Heart right ventricle (tissue), 16 donors: ENCODE data around the gene MVB12B. TPM values are rescaled to one million over a fixed set of nuclear protein-coding genes. Genes with fewer than 3 reads are reported as not detected.

Experiments
- ATAC-seq, 8 donors: fragments of 200-7000 bp; cut with Tn5 transposase; one replicate each; pipeline ENCODE4 v1.9.1; 2020; ENCODE audit warnings: mild to moderate bottlenecking in 8 of 8, moderate library complexity in 8 of 8, moderate number of reproducible peaks in 1 of 8
- DNase-seq, 2 donors: peaks; one replicate each; pipeline ENCODE4 v3.0.0-alpha.2; 2020
- H3K27ac ChIP-seq, 10 donors: fragments of 200-600 bp; sonication (generic) in 2 of 10; one replicate each; pipeline versions ENCODE4 v1.5.0 to v1.8.0; 2020 to 2022; ENCODE audit warnings: mild to moderate bottlenecking in 3 of 10
- H3K27me3 ChIP-seq, 7 donors: fragments of 200-600 bp; one replicate each; pipeline ENCODE4 v1.8.0; 2021 to 2022; ENCODE audit warnings: mild to moderate bottlenecking in 2 of 7
- H3K36me3 ChIP-seq, 9 donors: fragments of 200-600 bp; sonication (generic) in 1 of 9; one replicate each; pipeline versions ENCODE4 v1.5.0 to v1.8.0; 2020 to 2022; ENCODE audit warnings: mild to moderate bottlenecking in 2 of 9
- H3K4me1 ChIP-seq, 9 donors: fragments of 200-600 bp; sonication (generic) in 1 of 9; one replicate each; pipeline versions ENCODE4 v1.5.0 to v1.8.0; 2020 to 2022; ENCODE audit warnings: mild to moderate bottlenecking in 4 of 9
- H3K4me3 ChIP-seq, 10 donors: fragments of 200-600 bp; sonication (generic) in 2 of 10; one replicate each; pipeline versions ENCODE4 v1.5.0 to v1.8.0; 2020 to 2022; ENCODE audit warnings: mild to moderate bottlenecking in 7 of 10, moderate library complexity in 2 of 10
- H3K9me3 ChIP-seq, 11 donors: fragments of 200-600 bp in 10 of 11; sonication (generic) in 2 of 11; one replicate each; pipeline versions ENCODE4 v1.5.0 to v1.8.0; 2013 to 2022; ENCODE audit warnings: mild to moderate bottlenecking in 2 of 11, control low read depth in 1 of 11, moderate library complexity in 1 of 11
- CTCF ChIP-seq, 9 donors: fragments of 200-600 bp; sonication (generic) in 2 of 9; IDR thresholded peaks; one replicate each; pipeline versions ENCODE4 v1.5.0 to v1.8.0; 2021 to 2022; ENCODE audit warnings: antibody characterized with exemption in 9 of 9, mild to moderate bottlenecking in 5 of 9, moderate library complexity in 1 of 9
- WGBS, 2 donors: extraction: QIAGEN DNeasy Blood & Tissue Kit; methylation state at CpG; one replicate each; pipeline ENCODE4 v1.1.7; 2013; ENCODE audit warnings: inconsistent platforms in 1 of 2; 5-methylcytosine and 5-hydroxymethylcytosine counted together
- intact Hi-C, 10 donors: fragments of 100-400 bp; cut with DNase I; formaldehyde crosslinking; loops; one replicate each; pipeline versions ENCODE4 v1.11.1 to v1.14.2; 2022
- polyA plus RNA-seq, 2 donors: library from polyadenylated mRNA; stranded (reverse); fragments of 200-250 nt; gene quantifications; one replicate each; pipeline ENCODE4 v1.2.3, GENCODE V29; 2013
- total RNA-seq, 10 donors: library from RNA; stranded (reverse); fragmentation: NEBNext Ultra II Directional in 3 of 10; extraction: Animal tissue kit (Norgen Biotek cat#: 25700) in 3 of 10; gene quantifications; one replicate each; pipeline versions ENCODE4 v1.2.1 to v1.2.4, GENCODE V29; 2021 to 2023
- donor health status: Arrhythmogenic right ventricular cardiomyopathy.
- donor health status: ischemic (EF 13 %, LVEDD 7.1; RV severe dilation, severe dysfunction).
- donor health status: healthy with polysubstance abuse.
- donor health status: DM: no; HTN: yes; CAD: no.
- donor health status: DM: no; HTN: no; CAD: no.
- donor health status: ischemic (EF 25% LVEDD 6.9; RV normal size, moderate dysfunction).
- donor health status: ischemic (EF 25% LVEDD 5.7; RV mildly dilated, moderate dysfunction).
- donor health status: healthy.
- donor health status: DM: yes; HTN: yes; CAD: no.
- donor health status: Ischemic cardiomyopathy.
- donor health status: ischemic (EF 35%, LVEDD 5.7; RV mildly dilated, moderate dysfunction).
- donor health status: nonischemic (EF 11% LVEDD 7.7; RV severe dilation, severe dysfunction).
- donor health status: DM: yes; HTN: yes; CAD: no.
- donor health status: PGD.
- donor health status: ischemic (EF 29% LVEDD 5.4; RV normal size, mild dysfunction).
- donor health status: nonischemic (EF 23%, LVEDD 6.1; RV moderate dilation, normal function).

MVB12B gene
- total and polyA plus RNA-seq, 12 donors = 2.8 to 16.5 (median 10.6) TPM

- TF ChIP-seq CTCF (IDR thresholded peaks at IDR 0.05) = no peak
- Histone ChIP-seq H3K9me3 (no peaks in the 10 kb centered on the region), H3K36me3 (no peaks in the 10 kb centered on the region), H3K4me1 (no peaks in the 10 kb centered on the region), H3K27me3 (peaks cover 0 to 3% (median 0%) of the 10 kb centered on the region in 7 donors), H3K27ac (no peak overlapping the region), H3K4me3 (no peak overlapping the region)
- 91 to 94% methylated on average over 8 of the region's 8 CpGs for WGBS, 2 donors
- no peak for ATAC-seq
- DNase-seq = no peak
- intact Hi-C loops = loop anchor here in 7 of 10 donors (5.0 to 10.0 kb wide), 4 partner anchors 93 to 190 kb away; no protein-coding TSS in a partner anchor
These were observed 22.2 kb upstream of the MVB12B start for GRCh38 chr9:126304207-126304970.

- WGBS, 2 donors = 54 to 56% methylated on average over 7 of the region's 7 CpGs
- DNase-seq = no peak
- TF ChIP-seq CTCF (IDR thresholded peaks at IDR 0.05) = no peak
These were observed 21.7 kb upstream of the MVB12B start for GRCh38 chr9:126304971-126305320.

GRCh38 chr9:126306071-126306647, 20.5 kb upstream of the MVB12B start:
- no peak for TF ChIP-seq CTCF (IDR thresholded peaks at IDR 0.05)
- Histone ChIP-seq H3K9me3 (no peaks in the 10 kb centered on the region), H3K27me3 (peaks cover 0 to 3% (median 0%) of the 10 kb centered on the region in 7 donors), H3K4me1 (no peaks in the 10 kb centered on the region), H3K27ac (no peak overlapping the region), H3K4me3 (no peak overlapping the region), H3K36me3 (no peaks in the 10 kb centered on the region)
- ATAC-seq (no peak), DNase-seq (no peak)
- intact Hi-C loops = loop anchor here in 2 of 10 donors (10.0 kb wide), 2 partner anchors 179 to 189 kb away; no protein-coding TSS in a partner anchor
- 97 to 98% methylated on average over 6 of the region's 6 CpGs for WGBS, 2 donors

More at GRCh38 chr9:126304971-126305320, 21.7 kb upstream of the MVB12B start:
- ATAC-seq = no peak
- Histone ChIP-seq H3K27ac (no peak overlapping the region), H3K27me3 (peaks cover 0 to 3% (median 0%) of the 10 kb centered on the region in 7 donors), H3K36me3 (no peaks in the 10 kb centered on the region), H3K9me3 (no peaks in the 10 kb centered on the region), H3K4me1 (no peaks in the 10 kb centered on the region), H3K4me3 (no peak overlapping the region)
- intact Hi-C loops = loop anchor here in 7 of 10 donors (5.0 to 10.0 kb wide), 4 partner anchors 92 to 190 kb away; no protein-coding TSS in a partner anchor

GRCh38 chr9:126307322-126308061, 19.1 kb upstream of the MVB12B start:
- TF ChIP-seq CTCF (IDR thresholded peaks at IDR 0.05) = no peak
- Histone ChIP-seq H3K27ac (no peak overlapping the region), H3K36me3 (no peaks in the 10 kb centered on the region), H3K4me1 (no peaks in the 10 kb centered on the region), H3K27me3 (peaks cover 0 to 3% (median 0%) of the 10 kb centered on the region in 7 donors), H3K4me3 (no peak overlapping the region), H3K9me3 (no peaks in the 10 kb centered on the region)
- intact Hi-C loops = loop anchor here in 2 of 10 donors (10.0 kb wide), 2 partner anchors 177 to 187 kb away; no protein-coding TSS in a partner anchor
- 71 to 72% methylated on average over 15 of the region's 15 CpGs for WGBS, 2 donors
- DNase-seq = no peak
- ATAC-seq = no peak
